NCI-H2196 treated with DMSO at 0.1 percent for 48 hours (cell line): ENCODE measurements around the gene GLCCI1.

Experiments
- DNase-seq: peaks from one replicate; lab custom pipeline; 2025; ENCODE audit not compliant: unreplicated experiment; lab: John Stamatoyannopoulos, UW

Gene GLCCI1

GRCh38 chr7:7962851-7963250 is 5.7 kb upstream of the GLCCI1 start:
- DNase-seq, result no peak

- no peak for DNase-seq
Measured at GRCh38 chr7:7964250-7964649, 4.3 kb upstream of the GLCCI1 start.

GRCh38 chr7:7964691-7965090 is 3.9 kb upstream of the GLCCI1 start:
- DNase-seq, result no peak

- DNase-seq, result no peak
Measured at GRCh38 chr7:7965301-7965700, 3.3 kb upstream of the GLCCI1 start.

GRCh38 chr7:7966141-7966734 is 2.4 kb upstream of the GLCCI1 start:
- no peak for DNase-seq

- no peak for DNase-seq
Measured at GRCh38 chr7:7967886-7968543, 581 bp upstream of the GLCCI1 start.

GRCh38 chr7:7969306-7970236 is 975 bp downstream of the GLCCI1 start:
- DNase-seq, result no peak

GRCh38 chr7:7970237-7970530 is 1.6 kb downstream of the GLCCI1 start:
- DNase-seq, result no peak

GRCh38 chr7:7970531-7971307 is 2.1 kb downstream of the GLCCI1 start:
- no peak for DNase-seq

- no peak for DNase-seq
Measured at GRCh38 chr7:7971308-7972040, 2.9 kb downstream of the GLCCI1 start.

GRCh38 chr7:7972128-7972527 is 3.5 kb downstream of the GLCCI1 start:
- DNase-seq, result no peak

- DNase-seq, result no peak
Measured at GRCh38 chr7:7972922-7973594, 4.5 kb downstream of the GLCCI1 start.

GRCh38 chr7:7976677-7977076 is 8.1 kb downstream of the GLCCI1 start:
- DNase-seq, result no peak

GRCh38 chr7:7977774-7978173 is 9.2 kb downstream of the GLCCI1 start:
- no peak for DNase-seq

GRCh38 chr7:7978860-7979259 is 10.3 kb downstream of the GLCCI1 start:
- DNase-seq, result no peak

GRCh38 chr7:7979558-7979957 is 11.0 kb downstream of the GLCCI1 start:
- DNase-seq, result no peak

GRCh38 chr7:7980134-7980533 is 11.5 kb downstream of the GLCCI1 start:
- no peak for DNase-seq

GRCh38 chr7:7982904-7983303 is 14.3 kb downstream of the GLCCI1 start:
- no peak for DNase-seq

GRCh38 chr7:7984424-7984823 is 15.8 kb downstream of the GLCCI1 start:
- no peak for DNase-seq

GRCh38 chr7:7988706-7989105 is 20.1 kb downstream of the GLCCI1 start:
- no peak for DNase-seq
